GM19238 (cell line): ENCODE measurements around the gene NAIF1.
"Not testable (repeated sequence)": the region's sequence is repeated elsewhere in the genome, so short reads cannot be mapped to it uniquely, and the experiment has no call there.

Experiments
- DNase-seq: peaks from one replicate; pipeline ENCODE4 v3.0.0; 2011; ENCODE audit warnings: low spot score; ENCODE audit not compliant: insufficient read length

The NAIF1 gene, protein sequence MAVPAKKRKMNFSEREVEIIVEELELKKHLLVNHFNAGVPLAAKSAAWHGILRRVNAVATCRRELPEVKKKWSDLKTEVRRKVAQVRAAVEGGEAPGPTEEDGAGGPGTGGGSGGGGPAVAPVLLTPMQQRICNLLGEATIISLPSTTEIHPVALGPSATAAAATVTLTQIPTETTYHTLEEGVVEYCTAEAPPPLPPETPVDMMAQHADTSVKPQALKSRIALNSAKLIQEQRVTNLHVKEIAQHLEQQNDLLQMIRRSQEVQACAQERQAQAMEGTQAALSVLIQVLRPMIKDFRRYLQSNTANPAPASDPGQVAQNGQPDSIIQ

DNA sequence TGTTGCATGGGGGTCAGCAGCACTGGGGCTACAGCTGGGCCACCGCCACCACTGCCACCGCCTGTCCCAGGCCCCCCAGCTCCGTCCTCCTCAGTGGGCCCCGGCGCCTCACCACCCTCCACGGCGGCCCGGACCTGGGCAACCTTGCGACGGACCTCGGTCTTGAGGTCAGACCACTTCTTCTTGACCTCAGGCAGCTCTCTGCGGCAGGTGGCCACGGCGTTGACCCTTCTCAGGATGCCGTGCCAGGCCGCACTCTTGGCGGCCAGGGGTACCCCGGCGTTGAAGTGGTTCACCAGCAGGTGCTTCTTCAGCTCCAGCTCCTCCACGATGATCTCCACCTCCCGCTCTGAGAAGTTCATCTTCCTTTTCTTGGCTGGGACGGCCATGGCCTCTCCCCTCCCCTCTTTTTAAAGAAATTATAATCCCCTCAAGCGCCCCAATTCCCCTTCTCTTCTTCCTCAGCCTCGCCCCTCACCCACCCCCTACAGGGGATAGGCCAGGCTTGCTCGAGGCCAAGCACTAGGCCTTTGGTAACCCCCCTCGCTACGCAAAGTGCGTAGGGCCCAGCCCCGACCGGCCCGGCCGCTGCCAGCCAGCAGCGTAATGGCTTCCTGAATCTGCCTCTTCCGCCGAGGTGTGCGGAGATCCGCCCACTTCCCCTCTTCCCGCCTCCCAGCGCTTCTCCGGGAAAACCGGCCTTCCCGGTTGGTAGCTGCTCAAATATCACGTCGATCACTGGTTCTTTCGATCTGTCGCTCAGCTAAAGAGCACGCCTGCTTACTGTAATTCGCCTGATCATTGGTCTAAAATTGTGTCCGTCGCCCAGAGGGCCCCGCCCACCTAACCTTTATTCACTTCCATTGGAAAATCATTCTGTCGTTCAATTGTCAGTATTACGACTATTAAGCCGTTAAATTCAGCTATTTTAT is at the start of gene NAIF1:
Gene NAIF1, minus strand, starts transcription at position 608 of the 932 bp plus-strand sequence. Its CDS starts 219 bp downstream, at position 389.
- DNase-seq: peak; percentile 90

DNA sequence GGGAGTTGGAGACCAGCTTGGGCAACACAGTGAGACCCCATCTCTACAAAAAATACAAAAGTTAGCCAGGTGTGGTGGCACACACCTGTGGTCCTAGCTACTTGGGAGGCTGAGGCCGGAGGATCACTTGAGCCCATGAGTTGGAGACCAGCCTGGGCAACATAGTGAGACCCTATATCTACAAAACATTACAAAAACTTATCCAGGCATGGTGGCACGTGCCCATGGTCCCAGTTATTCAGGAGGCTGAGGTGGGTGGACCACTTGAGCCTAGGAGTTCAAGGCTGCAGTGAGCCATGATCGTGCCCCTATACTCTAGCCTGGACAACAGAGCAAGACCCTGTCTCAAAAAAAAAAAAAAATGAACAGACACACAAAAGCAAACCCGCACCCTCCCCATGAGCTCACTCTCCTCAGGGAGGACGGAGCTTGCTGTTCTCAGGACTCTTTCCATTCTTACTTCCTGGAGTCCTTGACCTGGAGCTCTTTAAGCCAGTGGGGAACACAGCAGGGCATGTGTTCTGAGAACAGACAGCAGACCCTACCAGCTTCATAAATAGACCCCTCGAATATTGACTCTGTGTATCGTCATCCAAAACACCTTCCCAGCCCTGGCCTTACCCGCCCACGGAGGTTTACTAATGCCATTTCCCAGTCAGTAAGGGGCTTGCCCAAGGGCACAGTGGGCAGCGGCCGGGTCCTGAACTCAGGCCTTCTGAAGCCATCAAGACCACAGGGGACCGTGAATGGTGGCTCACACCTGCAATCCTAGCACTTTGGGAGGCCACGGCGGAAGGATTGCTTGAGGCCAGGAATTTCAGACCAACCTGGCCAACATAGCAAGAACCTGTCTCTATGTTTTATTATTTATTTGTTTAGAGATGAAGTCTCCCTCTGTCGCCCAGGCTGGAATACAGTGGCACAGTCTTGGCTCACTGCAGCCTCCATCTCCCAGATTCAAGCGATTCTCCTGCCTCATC is 49.3 kb upstream of the NAIF1 start:
- DNase-seq: no peak

DNA sequence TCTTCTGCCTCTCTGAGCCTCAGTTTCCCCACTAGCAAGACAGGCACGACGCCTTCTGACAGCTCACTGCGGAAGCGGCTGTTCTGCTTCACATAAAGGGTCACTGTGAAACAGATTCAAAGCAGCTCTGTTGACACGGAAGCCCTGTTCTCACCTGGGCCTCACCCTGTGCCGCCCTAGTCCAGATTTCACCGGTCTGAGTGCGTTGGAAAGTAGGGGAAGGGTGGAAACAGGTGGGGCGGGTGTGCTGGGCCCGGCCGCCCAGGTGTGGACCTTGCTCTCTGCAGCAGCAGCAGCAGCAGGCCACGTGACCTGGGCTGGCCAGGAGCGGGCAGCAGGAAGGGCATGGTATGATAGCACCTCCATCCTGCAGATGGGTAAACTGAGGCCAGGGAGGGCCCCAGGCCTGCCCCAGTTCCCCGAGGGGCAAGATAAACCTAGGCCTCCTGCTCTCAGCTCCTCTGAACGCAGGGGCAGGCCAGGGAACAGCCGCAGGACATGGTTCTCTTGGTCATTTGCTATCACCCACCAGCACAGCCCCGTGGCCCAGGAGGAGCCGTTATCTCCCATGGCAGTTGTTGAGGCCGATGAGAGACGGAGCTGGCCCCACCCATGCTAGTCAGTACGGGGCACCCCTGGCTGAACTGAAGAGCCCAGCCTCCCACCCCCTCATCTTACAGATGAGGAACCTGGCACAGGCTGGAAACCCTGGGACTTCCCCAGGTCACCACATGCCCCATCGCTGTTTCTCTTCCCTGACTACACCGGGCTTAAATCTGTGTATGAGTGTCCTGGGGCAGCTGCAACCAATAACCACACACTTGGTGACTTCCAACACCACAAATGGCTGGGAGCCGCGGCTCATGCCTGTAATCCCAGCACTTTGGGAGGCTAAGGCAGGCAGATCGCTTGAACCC is 48.3 kb upstream of the NAIF1 start:
- DNase-seq: peak; percentile 48

DNA sequence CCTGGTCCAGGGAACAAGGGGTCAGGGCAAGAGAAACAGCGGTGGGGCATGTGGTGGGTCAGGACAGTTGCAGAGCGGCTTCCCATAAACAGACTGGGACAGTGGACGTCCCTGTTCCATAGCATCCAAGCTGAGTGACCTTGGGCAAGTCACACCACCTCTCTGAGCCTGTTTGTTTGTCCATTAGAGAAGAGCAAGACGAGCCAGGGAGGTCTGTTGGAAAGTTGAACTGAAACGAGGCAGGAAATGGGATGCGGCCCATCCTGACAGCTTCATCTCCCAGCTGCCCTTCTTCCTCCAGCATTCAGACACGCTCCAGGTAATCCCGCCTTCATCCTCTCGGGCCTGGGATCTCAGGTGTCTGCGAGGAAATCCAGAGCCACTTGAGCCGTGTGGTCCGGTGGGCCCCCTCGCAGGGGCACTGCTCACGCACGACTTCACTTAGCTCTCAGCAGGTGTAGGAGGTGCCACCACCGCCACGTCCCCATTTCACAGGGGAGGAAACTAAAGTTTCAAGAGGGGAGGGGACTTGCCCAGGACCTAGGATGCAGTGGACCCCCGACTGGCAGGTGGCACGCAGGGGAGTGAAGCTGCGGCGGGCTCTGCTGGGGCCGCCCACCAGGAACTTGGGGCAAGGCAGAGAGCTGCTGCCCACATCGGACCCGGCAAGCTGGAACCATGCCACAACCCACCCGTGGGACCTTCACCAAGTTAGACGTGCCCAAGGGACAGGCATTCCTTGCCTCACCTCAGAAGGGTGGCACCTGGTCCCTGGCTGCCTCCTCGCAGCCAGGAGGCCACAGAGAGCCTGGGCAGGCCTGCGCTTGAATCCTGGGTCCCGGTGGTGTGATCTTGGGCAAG is 47.4 kb upstream of the NAIF1 start:
- DNase-seq: no peak

DNA sequence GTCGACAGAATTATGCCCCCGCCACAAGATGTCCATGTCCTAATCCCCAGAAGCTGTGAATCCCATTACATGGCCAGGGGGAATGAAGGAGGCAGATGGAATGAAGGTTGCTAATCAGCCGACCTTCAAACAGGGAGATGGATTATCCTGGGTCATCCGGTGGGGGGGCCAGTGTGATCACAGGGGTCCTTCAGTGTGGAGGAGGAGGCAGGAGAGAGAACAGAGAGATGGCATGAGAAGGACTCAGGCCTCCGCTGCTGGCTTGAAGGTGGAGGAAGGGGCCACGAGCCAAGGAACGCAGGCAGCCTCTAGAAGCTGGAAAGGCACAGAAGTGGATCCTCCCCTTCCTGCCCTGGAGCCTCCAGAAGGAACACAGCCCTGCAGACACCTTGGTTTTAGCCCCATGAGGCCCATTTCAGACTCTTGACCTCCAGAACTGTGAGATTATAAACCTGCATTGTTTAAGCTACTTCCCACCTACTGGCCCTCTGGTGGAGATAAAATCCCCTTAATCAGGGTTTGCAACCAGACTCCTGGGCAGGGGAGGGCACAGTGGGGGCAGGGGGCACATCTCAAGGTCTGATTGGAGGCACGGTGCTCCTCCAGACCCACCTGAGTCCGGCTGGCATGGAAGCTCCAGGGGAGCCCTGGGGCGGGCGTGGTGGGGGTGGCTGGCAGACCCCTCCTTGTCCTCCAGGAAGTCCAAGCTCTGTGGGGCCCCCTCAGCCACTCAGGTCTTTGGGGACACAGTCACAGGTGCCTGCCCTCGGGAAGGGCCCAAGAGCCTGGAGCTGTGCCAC is 46.6 kb upstream of the NAIF1 start:
- no peak for DNase-seq

DNA sequence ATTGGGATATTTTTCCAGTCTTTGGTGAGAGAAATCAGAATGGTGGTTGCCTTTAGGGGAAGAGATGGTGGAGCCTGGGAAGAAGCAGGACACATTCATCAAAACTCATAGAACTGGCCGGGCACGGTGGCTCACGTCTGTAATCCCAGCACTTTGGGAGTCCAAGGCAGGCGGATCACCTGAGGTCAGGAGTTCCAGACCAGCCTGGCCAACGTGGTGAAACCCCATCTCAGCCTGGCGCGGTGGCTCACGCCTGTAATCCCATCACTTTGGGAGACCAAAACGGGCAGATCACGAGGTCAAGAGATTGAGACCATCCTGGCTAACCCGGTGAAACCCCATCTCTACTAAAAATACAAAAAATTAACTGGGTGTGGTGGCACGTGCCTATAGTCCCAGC is 44.6 kb upstream of the NAIF1 start:
- not testable (repeated sequence) for DNase-seq

DNA sequence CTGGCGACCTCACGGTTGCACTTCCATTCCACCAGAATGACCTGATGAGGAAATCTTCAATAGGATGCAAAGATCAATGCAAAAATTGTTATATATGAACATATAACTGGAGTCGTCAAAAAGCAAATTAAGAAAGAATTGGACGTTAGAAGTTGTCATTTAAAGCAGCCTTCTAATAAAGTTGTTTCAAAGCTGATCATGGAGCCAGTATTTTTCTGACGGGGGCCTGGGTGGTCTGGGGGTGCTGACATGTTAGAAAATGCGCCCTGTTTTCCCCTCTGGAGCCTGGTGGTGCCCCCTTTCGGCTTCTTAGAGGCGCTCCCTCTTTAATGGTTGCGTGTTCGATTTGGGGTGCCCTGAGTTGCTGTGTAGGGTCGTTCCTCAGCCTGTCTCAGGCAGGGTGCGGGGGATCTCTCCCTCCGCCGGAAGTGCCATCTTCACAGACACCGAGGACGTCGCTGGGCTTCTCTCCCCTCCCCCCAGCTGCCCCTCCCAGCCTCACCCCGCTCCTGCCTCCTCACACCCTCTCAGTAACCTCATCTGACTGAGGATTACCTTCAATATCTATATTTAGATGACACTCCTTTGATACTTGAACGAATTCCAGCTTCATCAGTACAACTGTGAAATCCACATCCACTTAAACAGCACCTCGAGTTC is 42.1 kb upstream of the NAIF1 start:
- no peak for DNase-seq

DNA sequence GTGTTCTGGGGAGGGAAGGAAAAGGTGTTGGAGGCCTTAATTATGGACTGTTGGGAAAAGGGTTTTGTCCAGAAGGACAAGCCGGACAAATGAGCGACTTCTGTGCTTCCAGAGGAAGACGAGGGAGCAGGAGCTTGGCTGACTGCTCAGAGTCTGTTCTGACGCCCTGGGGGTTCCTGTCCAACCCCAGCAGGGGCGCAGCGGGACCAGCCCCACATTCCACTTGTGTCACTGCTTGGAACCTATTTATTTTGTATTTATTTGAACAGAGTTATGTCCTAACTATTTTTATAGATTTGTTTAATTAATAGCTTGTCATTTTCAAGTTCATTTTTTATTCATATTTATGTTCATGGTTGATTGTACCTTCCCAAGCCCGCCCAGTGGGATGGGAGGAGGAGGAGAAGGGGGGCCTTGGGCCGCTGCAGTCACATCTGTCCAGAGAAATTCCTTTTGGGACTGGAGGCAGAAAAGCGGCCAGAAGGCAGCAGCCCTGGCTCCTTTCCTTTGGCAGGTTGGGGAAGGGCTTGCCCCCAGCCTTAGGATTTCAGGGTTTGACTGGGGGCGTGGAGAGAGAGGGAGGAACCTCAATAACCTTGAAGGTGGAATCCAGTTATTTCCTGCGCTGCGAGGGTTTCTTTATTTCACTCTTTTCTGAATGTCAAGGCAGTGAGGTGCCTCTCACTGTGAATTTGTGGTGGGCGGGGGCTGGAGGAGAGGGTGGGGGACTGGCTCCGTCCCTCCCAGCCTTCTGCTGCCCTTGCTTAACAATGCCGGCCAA is 41.3 kb upstream of the NAIF1 start:
- no peak for DNase-seq

DNA sequence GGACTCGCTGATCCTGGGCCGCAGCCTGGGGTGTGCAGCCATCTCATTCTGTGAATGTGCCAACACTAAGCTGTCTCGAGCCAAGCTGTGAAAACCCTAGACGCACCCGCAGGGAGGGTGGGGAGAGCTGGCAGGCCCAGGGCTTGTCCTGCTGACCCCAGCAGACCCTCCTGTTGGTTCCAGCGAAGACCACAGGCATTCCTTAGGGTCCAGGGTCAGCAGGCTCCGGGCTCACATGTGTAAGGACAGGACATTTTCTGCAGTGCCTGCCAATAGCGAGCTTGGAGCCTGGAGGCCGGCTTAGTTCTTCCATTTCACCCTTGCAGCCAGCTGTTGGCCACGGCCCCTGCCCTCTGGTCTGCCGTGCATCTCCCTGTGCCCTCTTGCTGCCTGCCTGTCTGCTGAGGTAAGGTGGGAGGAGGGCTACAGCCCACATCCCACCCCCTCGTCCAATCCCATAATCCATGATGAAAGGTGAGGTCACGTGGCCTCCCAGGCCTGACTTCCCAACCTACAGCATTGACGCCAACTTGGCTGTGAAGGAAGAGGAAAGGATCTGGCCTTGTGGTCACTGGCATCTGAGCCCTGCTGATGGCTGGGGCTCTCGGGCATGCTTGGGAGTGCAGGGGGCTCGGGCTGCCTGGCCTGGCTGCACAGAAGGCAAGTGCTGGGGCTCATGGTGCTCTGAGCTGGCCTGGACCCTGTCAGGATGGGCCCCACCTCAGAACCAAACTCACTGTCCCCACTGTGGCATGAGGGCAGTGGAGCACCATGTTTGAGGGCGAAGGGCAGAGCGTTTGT is 40.5 kb upstream of the NAIF1 start:
- DNase-seq: no peak

DNA sequence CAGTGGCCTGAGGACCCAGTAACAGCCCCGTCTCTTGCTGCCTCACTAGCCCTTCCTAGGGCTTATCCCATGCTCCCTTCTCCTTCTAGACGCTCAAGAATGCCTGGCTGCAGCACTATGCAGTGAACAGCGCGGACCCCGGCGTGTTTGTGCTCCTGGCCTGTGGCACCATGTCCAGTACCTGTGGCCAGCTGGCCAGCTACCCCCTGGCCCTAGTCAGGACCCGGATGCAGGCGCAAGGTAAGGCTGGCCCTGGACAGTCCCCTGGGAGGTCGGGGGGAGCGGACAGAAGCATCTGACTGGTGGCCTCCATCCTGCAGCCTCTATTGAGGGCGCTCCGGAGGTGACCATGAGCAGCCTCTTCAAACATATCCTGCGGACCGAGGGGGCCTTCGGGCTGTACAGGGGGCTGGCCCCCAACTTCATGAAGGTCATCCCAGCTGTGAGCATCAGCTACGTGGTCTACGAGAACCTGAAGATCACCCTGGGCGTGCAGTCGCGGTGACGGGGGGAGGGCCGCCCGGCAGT is 39.9 kb upstream of the NAIF1 start:
- DNase-seq: no peak

DNA sequence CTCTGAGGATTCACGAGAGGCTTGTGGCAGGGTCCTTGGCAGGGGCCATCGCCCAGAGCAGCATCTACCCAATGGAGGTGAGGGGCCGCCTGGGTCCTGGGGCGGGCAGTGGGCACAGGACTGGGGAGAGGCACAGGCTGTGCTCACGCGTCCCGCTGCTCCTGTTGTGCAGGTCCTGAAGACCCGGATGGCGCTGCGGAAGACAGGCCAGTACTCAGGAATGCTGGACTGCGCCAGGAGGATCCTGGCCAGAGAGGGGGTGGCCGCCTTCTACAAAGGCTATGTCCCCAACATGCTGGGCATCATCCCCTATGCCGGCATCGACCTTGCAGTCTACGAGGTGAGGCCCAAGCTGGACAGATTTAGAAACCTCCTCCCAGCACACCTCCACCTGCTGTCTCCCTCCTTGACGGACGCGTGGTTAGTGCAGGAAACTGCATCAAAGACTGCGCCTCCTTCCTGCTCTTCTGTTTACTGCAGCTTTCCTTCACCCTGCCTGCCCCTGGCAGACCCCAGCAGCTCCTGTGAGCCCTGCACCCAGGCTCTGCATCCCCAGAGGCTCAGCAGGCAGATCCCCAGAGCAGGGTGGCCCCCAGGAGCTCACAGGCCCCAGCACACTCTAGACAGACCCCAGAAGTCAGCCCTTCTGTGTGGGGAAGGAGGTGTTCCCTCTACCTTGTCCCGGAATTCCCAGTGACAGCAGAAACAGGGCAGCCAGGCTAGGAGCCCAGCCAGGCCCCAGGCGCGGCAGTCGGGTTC is 39.2 kb upstream of the NAIF1 start:
- no peak for DNase-seq

DNA sequence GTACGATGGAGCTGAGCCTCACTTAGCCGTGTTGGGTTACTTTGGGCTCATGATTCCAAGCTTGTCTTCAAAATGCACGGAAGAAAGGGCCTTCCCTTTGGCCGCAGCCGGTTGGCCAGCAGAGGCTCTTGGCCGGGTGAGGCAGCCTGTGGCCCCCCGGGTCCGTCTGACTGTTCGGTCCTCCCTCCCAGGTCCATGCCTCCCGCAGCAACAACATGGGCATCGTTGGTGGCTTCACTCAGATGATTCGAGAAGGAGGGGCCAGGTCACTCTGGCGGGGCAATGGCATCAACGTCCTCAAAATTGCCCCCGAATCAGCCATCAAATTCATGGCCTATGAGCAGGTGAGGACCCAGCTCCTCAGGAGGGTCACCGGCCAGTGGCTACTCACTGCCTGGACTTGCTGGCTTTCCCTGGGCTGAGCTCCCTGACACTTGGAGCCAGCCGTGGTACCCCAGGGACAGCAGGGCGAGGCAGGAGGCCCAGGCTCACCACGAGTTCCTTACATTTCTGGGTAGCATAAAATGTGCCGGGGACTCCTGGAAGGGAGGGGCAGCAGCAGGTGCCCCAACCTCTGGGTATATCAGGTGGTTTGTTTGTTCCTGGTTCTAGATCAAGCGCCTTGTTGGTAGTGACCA is 38.5 kb upstream of the NAIF1 start:
- no peak for DNase-seq

DNA sequence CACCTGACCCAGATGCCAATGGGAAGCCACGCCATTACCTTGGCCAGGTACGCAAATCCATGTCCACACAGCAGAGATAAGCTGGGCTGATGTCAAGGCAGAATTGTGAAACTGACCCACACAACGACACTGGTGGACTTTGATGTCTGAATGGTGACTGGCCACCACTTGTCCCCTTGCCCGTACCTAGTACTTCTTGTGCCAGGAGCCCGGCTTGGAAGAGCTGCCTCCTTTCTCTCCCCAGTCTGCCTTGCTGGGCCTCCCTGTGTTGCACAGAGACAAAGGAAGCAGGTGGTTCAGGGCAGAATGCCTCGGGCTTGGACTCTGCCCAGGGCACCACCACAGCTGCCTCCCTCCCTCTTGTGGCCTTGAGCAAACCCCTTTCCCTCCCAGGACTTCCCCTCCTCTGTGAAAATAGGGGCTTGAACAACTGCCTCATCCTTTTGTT is 37.1 kb upstream of the NAIF1 start:
- no peak for DNase-seq

DNA sequence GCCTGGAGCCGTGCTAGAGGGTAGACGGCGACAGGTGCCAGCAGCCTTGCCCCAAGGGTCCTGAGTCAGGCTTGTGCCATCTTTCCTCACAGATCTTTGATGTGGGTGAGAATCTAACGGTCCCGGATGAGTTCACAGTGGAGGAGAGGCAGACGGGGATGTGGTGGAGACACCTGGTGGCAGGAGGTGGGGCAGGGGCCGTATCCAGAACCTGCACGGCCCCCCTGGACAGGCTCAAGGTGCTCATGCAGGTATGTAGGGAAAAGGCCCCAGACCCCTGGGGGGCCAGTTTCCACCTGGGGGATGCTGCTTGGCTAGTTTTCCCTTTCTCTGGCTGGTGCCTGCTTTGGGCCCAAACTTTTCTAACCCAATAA is 36.5 kb upstream of the NAIF1 start:
- no peak for DNase-seq
